ENCODE measurements around the gene CACNA2D4.

The CACNA2D4 gene

DNA sequence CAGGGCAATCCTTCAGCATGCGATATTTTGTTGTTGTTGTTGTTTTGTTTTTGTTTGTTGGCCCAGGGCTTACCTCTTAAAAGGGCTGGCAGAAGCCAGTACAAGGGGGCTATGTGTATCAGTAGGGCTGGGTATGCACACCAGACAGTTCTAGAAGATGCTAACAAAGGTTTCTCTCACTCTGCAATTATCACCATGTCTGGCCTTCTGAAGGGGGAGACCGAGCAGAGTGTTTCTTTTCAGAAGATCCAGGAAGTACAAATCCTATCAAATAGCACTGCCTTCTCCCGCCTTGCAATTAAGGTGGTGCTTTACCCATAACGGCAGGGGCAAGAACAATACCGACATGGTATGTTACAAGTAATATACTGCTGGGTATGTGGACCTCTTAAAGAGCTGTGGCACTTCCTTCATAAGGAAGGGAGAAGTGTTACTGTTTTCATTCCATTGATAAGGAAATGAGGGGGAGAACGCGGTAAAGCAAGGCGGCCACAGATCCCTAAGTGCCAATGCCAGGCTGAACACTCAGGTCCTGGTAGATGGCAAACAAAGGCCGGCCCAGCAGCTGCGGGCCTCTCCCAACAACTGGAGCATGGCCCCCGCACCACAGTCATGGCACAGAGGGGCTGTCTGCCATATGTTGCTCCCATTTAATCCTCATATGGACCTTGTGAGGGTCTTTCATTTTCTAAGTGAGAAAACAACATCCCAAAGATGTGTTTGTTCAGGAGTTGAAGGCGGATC, 19.2 kb upstream of the CACNA2D4 start:
- TF ChIP-seq, protein P1, sequence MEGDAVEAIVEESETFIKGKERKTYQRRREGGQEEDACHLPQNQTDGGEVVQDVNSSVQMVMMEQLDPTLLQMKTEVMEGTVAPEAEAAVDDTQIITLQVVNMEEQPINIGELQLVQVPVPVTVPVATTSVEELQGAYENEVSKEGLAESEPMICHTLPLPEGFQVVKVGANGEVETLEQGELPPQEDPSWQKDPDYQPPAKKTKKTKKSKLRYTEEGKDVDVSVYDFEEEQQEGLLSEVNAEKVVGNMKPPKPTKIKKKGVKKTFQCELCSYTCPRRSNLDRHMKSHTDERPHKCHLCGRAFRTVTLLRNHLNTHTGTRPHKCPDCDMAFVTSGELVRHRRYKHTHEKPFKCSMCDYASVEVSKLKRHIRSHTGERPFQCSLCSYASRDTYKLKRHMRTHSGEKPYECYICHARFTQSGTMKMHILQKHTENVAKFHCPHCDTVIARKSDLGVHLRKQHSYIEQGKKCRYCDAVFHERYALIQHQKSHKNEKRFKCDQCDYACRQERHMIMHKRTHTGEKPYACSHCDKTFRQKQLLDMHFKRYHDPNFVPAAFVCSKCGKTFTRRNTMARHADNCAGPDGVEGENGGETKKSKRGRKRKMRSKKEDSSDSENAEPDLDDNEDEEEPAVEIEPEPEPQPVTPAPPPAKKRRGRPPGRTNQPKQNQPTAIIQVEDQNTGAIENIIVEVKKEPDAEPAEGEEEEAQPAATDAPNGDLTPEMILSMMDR (conservative IDR thresholded peaks at IDR 0.05; ENCODE audit: low read depth, low read length): no peak
- H3K9ac ChIP-seq: no peak overlapping the region
- no peak overlapping the region for H2AFZ ChIP-seq (ENCODE audit: low read depth)
- no peaks in the 10 kb centered on the region for H3K27me3 ChIP-seq (ENCODE audit: insufficient read depth, low read depth)
- H3K27ac ChIP-seq: no peak overlapping the region
- no peaks in the 10 kb centered on the region for H3K79me2 ChIP-seq (ENCODE audit: insufficient read depth, low read depth)
- H4K20me1 ChIP-seq (ENCODE audit: insufficient read depth): no peaks in the 10 kb centered on the region
- H3K4me3 ChIP-seq (IDR thresholded peaks at IDR 0.05; ENCODE audit: insufficient read depth, low read depth, low read length): no peak overlapping the region
- no peak overlapping the region for H3K4me2 ChIP-seq
- no peaks in the 10 kb centered on the region for H3K4me1 ChIP-seq (ENCODE audit: low read depth, poor library complexity, severe bottlenecking)
- H3K36me3 ChIP-seq (ENCODE audit: insufficient read depth): no peaks in the 10 kb centered on the region

DNA sequence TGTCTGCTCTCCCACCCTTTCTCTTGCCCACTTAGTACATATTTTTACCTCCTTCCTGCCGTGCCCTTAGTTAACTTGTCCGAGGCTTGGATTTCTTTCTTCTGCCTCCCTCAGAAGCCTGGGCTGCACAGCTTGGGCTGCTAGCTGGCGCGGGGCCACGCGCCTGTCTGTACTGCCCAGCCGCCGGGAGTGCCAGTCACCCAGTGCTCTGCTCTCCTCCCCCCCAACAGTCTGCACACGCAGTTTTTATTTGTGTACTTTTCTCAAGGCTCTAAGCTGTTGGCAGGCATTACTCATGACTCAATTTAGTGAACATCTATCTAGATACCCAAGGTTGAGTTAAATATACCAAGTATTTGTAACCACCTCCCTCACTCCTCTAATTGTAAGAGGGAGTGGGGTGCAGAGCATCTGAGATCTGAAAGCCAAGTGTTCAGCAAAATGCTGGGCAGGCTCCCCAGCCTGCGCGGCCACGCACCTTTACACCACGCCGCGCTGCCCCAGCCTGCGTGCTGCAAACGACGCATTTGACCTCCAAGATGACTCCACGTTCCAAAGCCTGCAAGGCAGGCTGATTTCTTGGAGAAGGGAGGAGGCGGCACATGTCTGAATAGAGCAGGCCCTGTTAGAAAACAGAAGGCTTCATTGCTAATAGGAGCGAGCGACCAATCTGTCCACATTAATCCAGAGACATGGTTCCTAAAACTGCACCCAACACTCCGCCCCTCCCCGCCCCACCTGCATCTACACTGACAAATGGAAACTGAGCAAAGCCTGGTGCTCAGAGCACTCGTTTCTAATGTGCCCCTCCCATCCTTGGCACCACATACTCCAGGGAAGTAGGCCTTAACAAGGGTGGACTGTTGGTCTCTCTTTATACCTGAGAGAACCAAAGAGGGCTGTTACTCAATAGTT, 18.2 kb upstream of the CACNA2D4 start:
- Histone ChIP-seq H3K9ac (no peak overlapping the region), H3K4me2 (no peak overlapping the region), H3K79me2 (ENCODE audit: insufficient read depth, low read depth) (no peaks in the 10 kb centered on the region), H2AFZ (ENCODE audit: low read depth) (no peak overlapping the region), H3K36me3 (ENCODE audit: insufficient read depth) (no peaks in the 10 kb centered on the region), H3K27ac (no peak overlapping the region), H3K4me1 (ENCODE audit: low read depth, poor library complexity, severe bottlenecking) (no peaks in the 10 kb centered on the region), H4K20me1 (ENCODE audit: insufficient read depth) (no peaks in the 10 kb centered on the region), H3K27me3 (ENCODE audit: insufficient read depth, low read depth) (no peaks in the 10 kb centered on the region), H3K4me3 (IDR thresholded peaks at IDR 0.05; ENCODE audit: insufficient read depth, low read depth, low read length) (no peak overlapping the region)
- TF ChIP-seq, protein P1 (conservative IDR thresholded peaks at IDR 0.05; ENCODE audit: low read depth, low read length): no peak

- Histone ChIP-seq H3K79me2 (ENCODE audit: insufficient read depth, low read depth) (no peaks in the 10 kb centered on the region), H4K20me1 (ENCODE audit: insufficient read depth) (no peaks in the 10 kb centered on the region), H3K27ac (no peak overlapping the region), H3K27me3 (ENCODE audit: insufficient read depth, low read depth) (no peaks in the 10 kb centered on the region), H3K4me3 (IDR thresholded peaks at IDR 0.05; ENCODE audit: insufficient read depth, low read depth, low read length) (no peak overlapping the region), H3K36me3 (ENCODE audit: insufficient read depth) (no peaks in the 10 kb centered on the region), H3K9ac (no peak overlapping the region), H2AFZ (ENCODE audit: low read depth) (no peak overlapping the region), H3K4me2 (no peak overlapping the region), H3K4me1 (ENCODE audit: low read depth, poor library complexity, severe bottlenecking) (no peaks in the 10 kb centered on the region)
- TF ChIP-seq, protein P1 (conservative IDR thresholded peaks at IDR 0.05; ENCODE audit: low read depth, low read length): no peak
Observed at GRCh38 chr12:1935700-1936378, 17.4 kb upstream of the CACNA2D4 start.

GRCh38 chr12:1935242-1935641, 16.8 kb upstream of the CACNA2D4 start:
- H2AFZ ChIP-seq (ENCODE audit: low read depth): no peak overlapping the region
- no peaks in the 10 kb centered on the region for H3K36me3 ChIP-seq (ENCODE audit: insufficient read depth)
- no peak overlapping the region for H3K4me2 ChIP-seq
- no peaks in the 10 kb centered on the region for H3K27me3 ChIP-seq (ENCODE audit: insufficient read depth, low read depth)
- H4K20me1 ChIP-seq (ENCODE audit: insufficient read depth): no peaks in the 10 kb centered on the region
- no peaks in the 10 kb centered on the region for H3K79me2 ChIP-seq (ENCODE audit: insufficient read depth, low read depth)
- H3K4me3 ChIP-seq (IDR thresholded peaks at IDR 0.05; ENCODE audit: insufficient read depth, low read depth, low read length): no peak overlapping the region
- TF ChIP-seq, protein P1 (conservative IDR thresholded peaks at IDR 0.05; ENCODE audit: low read depth, low read length): no peak
- no peaks in the 10 kb centered on the region for H3K4me1 ChIP-seq (ENCODE audit: low read depth, poor library complexity, severe bottlenecking)
- no peak overlapping the region for H3K9ac ChIP-seq
- H3K27ac ChIP-seq: no peak overlapping the region

All from KMS-11 (cell line).